HepG2 (cell line): ENCODE results near the gene GTF2B. TPM values are rescaled to one million over a fixed set of nuclear protein-coding genes. Genes with fewer than 3 reads are reported as not detected.

Source experiments
- ARID4A ChIP-seq: sonication (generic); formaldehyde crosslinking; IDR thresholded peaks from 2 replicates; pipeline ENCODE4 v1.5.0; 2020; ENCODE audit warnings: mild to moderate bottlenecking, missing genetic modification reagents, borderline replicate concordance
- BCL6 ChIP-seq: IDR thresholded peaks from 2 replicates; pipeline ENCODE4 v1.6.1; 2016; ENCODE audit warnings: missing genetic modification reagents, missing compliant biosample characterization
- DNMT3B ChIP-seq: conservative IDR thresholded peaks from 2 replicates; pipeline ENCODE4 v1.6.1; 2016; ENCODE audit warnings: missing biosample characterization, control low read depth
- E2F2 ChIP-seq: sonication (generic); formaldehyde crosslinking; IDR thresholded peaks from 2 replicates; pipeline ENCODE4 v1.4.0; 2020; ENCODE audit warnings: missing genetic modification reagents, borderline replicate concordance
- FOXA1 ChIP-seq, 2 experiments: fragments of 450-650 bp in 1 of 2; sonication (generic) in 1 of 2; formaldehyde crosslinking in 1 of 2; IDR thresholded peaks; 2 replicates each; pipeline versions ENCODE4 v1.4.0 to v1.6.1; 2016 to 2020; ENCODE audit warnings: missing genetic modification reagents in 1 of 2
- HHEX ChIP-seq: IDR thresholded peaks from 2 replicates; pipeline ENCODE4 v1.6.1; 2016; ENCODE audit warnings: control low read depth
- HNF1A ChIP-seq, 2 experiments: sonication (generic) in 1 of 2; formaldehyde crosslinking in 1 of 2; IDR thresholded peaks; 2 replicates each; pipeline versions ENCODE4 v1.4.0 to v1.6.1; 2016 to 2020; ENCODE audit warnings: borderline replicate concordance in 1 of 2, low read depth in 1 of 2, mild to moderate bottlenecking in 1 of 2, missing genetic modification reagents in 1 of 2
- HNRNPL ChIP-seq: fragments of 200-400 bp; formaldehyde crosslinking; IDR thresholded peaks from 2 replicates; pipeline ENCODE4 v1.6.1; 2017; ENCODE audit warnings: mild to moderate bottlenecking, low read depth, low read length
- ISX ChIP-seq: sonication (generic); formaldehyde crosslinking; conservative IDR thresholded peaks from 2 replicates; pipeline ENCODE4 v1.5.0; 2020; ENCODE audit warnings: missing genetic modification reagents
- POGZ ChIP-seq: sonication (generic); formaldehyde crosslinking; IDR thresholded peaks from 2 replicates; pipeline ENCODE4 v1.4.0; 2020; ENCODE audit warnings: mild to moderate bottlenecking, missing genetic modification reagents
- THRA ChIP-seq: sonication (generic); formaldehyde crosslinking; IDR thresholded peaks from 2 replicates; pipeline ENCODE4 v1.4.0; 2020; ENCODE audit warnings: missing genetic modification reagents, borderline replicate concordance
- TSC22D2 ChIP-seq: sonication (generic); formaldehyde crosslinking; IDR thresholded peaks from 2 replicates; pipeline ENCODE4 v1.5.1; 2020; ENCODE audit warnings: missing genetic modification reagents, mild to moderate bottlenecking, borderline replicate concordance
- ZMYM4 ChIP-seq: sonication (generic); formaldehyde crosslinking; IDR thresholded peaks from 2 replicates; pipeline ENCODE4 v1.8.1; 2023; ENCODE audit warnings: mild to moderate bottlenecking, missing genetic modification reagents
- ZNF124 ChIP-seq: sonication (generic); formaldehyde crosslinking; IDR thresholded peaks from 2 replicates; pipeline ENCODE4 v1.4.0; 2020; ENCODE audit warnings: missing genetic modification reagents
- ZNF180 ChIP-seq: sonication (generic); formaldehyde crosslinking; IDR thresholded peaks from 2 replicates; pipeline ENCODE4 v1.4.0; 2020; ENCODE audit warnings: low read depth, missing genetic modification reagents, borderline replicate concordance
- ZNF670 ChIP-seq: sonication (generic); formaldehyde crosslinking; IDR thresholded peaks from 2 replicates; pipeline ENCODE4 v1.8.0; 2022; ENCODE audit warnings: mild to moderate bottlenecking, missing genetic modification reagents, borderline replicate concordance
- ZNF746 ChIP-seq: sonication (generic); formaldehyde crosslinking; IDR thresholded peaks from 2 replicates; pipeline ENCODE4 v1.8.0; 2022; ENCODE audit warnings: mild to moderate bottlenecking, missing genetic modification reagents
- ZSCAN9 ChIP-seq: IDR thresholded peaks from 2 replicates; pipeline ENCODE4 v1.6.1; 2016; ENCODE audit warnings: borderline replicate concordance
- polyA plus RNA-seq, 8 experiments: library from polyadenylated mRNA; depleted of rRNA in 3 of 8; stranded (reverse) in 7 of 8; unstranded in 1 of 8; fragments of >200 nt; fragmentation: Illumina TruSeq in 4 of 8; extraction: Trizol in 4 of 8; gene quantifications; 2 replicates each; pipeline versions ENCODE4 v1.2.1 to v1.2.3, GENCODE V29; 2011 to 2016; ENCODE audit warnings: low read depth in 4 of 8, missing spikeins in 1 of 8, mixed read lengths in 1 of 8; ENCODE audit not compliant: insufficient read depth in 1 of 8
- total RNA-seq, 5 experiments: library from RNA; depleted of rRNA; stranded (reverse); fragments of >200 nt; fragmentation: Illumina TruSeq; extraction: Trizol; gene quantifications; 2 replicates each; pipeline ENCODE4 v1.2.3, GENCODE V29; 2016; ENCODE audit warnings: low read depth in 1 of 5

The GTF2B gene
- total and polyA plus RNA-seq, 2 of the 13 experiments (the other 11 are each of a cell fraction or from before 2014, with no cell fraction given): 31.5 to 43.4 TPM

GRCh38 chr1:88935522-88936222 is 44.3 kb upstream of the GTF2B start (continued):
- TF ChIP-seq HHEX (CRISPR knock-in tag) (0 out of 2 replicates have a peak, but pooled peaks have one; percentile 34), ARID4A (CRISPR knock-in tag) (peak; percentile 59; the same call in 1 of the 2 replicates), BCL6 (peak; percentile 69), E2F2 (CRISPR knock-in tag) (no peak), ZMYM4 (peak; percentile 94), ISX (CRISPR knock-in tag) (no peak), HNRNPL (no peak), ZNF180 (CRISPR knock-in tag) (no peak), DNMT3B (CRISPR knock-in tag) (0 out of 2 replicates have a peak, but pooled peaks have one; percentile 20), ZNF746 (no peak), ZNF124 (no peak), THRA (peak; percentile 80; the same call in 1 of the 2 replicates), FOXA1 (IDR thresholded peaks at IDR 0.05) (no peak), FOXA1 (CRISPR knock-in tag; IDR thresholded peaks at IDR 0.05) (peak; percentile 54; the same call in 1 of the 2 replicates), TSC22D2 (CRISPR knock-in tag) (no peak), POGZ (CRISPR knock-in tag) (peak; percentile 80), ZSCAN9 (CRISPR knock-in tag) (no peak), HNF1A (IDR thresholded peaks at IDR 0.05; ENCODE audit: low read depth) (no peak), HNF1A (CRISPR knock-in tag; IDR thresholded peaks at IDR 0.05; ENCODE audit: borderline replicate concordance) (peak; percentile 18; the same call in 1 of the 2 replicates), ZNF670 (CRISPR knock-in tag) (peak; percentile 28; the same call in 1 of the 2 replicates)
